ENCODE results near the gene OST4. TPM values are rescaled to one million over a fixed set of nuclear protein-coding genes. Genes with fewer than 3 reads are reported as not detected.
A peak's percentile ranks its signal among the peaks of the same experiment; 100 is the strongest.

OST4 gene
- total RNA-seq, 1 donor from 2014 or later, result 322 TPM

DNA sequence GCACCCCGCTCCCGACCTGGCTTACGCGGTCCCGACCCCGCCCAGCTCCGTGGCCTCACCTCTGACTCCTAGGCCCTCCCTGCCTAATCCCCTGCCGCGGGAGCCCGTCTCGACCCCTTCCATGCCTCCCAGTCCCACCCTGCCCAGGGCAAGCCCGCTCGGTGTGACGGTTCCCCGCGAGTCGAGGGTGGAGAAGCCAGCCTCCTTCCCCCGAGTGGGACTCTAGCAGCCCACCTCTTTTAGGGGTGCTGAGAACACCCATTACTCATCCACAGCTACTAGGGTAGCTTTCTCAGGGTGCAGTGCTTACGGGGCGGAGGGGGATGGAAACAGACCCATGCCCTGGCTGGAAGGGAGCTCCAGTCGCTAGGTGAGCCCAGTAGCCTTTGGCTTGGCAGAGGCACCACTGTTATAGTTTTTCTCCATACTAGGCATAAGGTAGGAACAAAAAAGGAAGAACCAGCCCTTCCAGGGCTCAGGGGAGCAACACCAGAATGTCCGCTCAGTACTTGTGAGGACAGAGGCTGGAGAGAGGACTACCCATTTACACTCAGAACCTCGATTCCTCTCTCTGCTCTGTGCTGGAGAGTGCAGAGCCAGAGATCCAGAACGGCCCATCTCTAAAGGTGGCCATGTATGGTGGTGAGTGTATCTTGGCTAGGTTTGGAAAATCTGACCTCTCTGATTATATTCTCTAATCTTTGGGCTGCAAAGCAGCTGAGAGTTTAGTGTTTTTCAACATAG lies 19.4 kb downstream of the OST4 start:
- peaks cover 36% of the 10 kb centered on the region for H3K4me1 Mint-ChIP-seq (ENCODE audit: low read depth)
- no peaks in the 10 kb centered on the region for H3K9me3 Mint-ChIP-seq
- DNase-seq (ENCODE audit: low spot score), result no peak
- peak overlapping the region; percentile 91 for H3K4me3 Mint-ChIP-seq
- peaks cover 30% of the 10 kb centered on the region for H3K36me3 Mint-ChIP-seq (ENCODE audit: low read depth)
- peak overlapping the region; percentile 79 for H3K27ac Mint-ChIP-seq
- peaks cover 7% of the 10 kb centered on the region for H3K27me3 Mint-ChIP-seq (ENCODE audit: insufficient read depth)
- intact Hi-C loops (cut with micrococcal nuclease), result loop anchor here (1.0 to 5.0 kb wide), 10 partner anchors 19 to 707 kb away; partner anchors contain the start of genes CAD, EIF2B4, GTF3C2 and KHK

- H3K27ac Mint-ChIP-seq, result peak within 1 kb of the TSS; percentile 99
- DNase-seq (ENCODE audit: low spot score), result peak; percentile 95
- intact Hi-C loops (cut with micrococcal nuclease), result loop anchor here (1.0 to 5.0 kb wide), 14 partner anchors 19 to 706 kb away; partner anchors contain the start of genes CAD, EIF2B4, GTF3C2 and KHK
- H3K4me1 Mint-ChIP-seq (ENCODE audit: low read depth), result peaks cover 36% of the 10 kb centered on the region
- H3K27me3 Mint-ChIP-seq (ENCODE audit: insufficient read depth), result peaks cover 7% of the 10 kb centered on the region
- peak within 1 kb of the TSS; percentile 96 for H3K4me3 Mint-ChIP-seq
- H3K9me3 Mint-ChIP-seq, result no peaks in the 10 kb centered on the region
- H3K36me3 Mint-ChIP-seq (ENCODE audit: low read depth), result peaks cover 25% of the 10 kb centered on the region
These were observed 20.2 kb downstream of the OST4 start, which contains the start of gene AGBL5 for GRCh38 chr2:27050996-27051901. AGBL5 (plus strand) TSS chr2:27051668; CDS start chr2:27052959, 1,291 bp downstream.

DNA sequence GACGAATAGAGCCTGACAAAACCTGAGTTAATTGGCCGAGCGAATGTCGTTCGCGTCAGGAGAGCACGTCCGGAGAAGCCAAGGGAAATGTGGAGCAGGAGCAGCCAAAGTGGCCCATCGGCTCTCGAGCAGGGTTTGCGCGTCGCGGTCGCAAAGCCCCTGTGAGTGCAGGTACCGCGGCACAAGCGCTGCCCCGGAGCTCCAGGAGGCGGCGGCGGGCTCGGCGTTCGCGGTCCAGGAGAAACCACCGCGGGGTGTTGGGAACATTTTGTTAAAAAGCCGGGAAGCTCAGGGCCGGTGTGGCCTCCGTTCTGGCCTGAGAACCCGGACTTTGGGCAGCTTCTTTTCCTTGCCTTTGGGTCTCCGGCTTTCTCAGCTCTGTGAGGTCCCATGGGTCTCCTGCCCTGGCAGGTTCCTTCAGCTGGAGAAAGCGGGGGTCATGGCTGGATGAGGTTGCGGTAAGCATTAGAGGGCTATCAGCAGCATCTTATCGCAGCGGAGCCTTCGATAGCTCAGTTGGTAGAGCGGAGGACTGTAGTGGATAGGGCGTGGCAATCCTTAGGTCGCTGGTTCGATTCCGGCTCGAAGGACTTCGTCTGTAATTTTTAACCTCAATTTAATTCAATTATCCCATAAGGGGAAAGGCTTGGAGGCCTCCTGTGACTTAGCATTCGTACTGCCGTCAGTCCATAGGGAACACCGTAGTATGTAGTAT lies 21.0 kb downstream of the OST4 start:
- intact Hi-C loops (cut with micrococcal nuclease), result loop anchor here (1.0 to 5.0 kb wide), 6 partner anchors 18 to 307 kb away; partner anchors contain the start of genes GTF3C2, MAPRE3, PREB and TMEM214
- Mint-ChIP-seq H3K4me3 (peak overlapping the region; percentile 96), H3K4me1 (ENCODE audit: low read depth) (peaks cover 36% of the 10 kb centered on the region), H3K27ac (peak overlapping the region; percentile 99), H3K36me3 (ENCODE audit: low read depth) (peaks cover 22% of the 10 kb centered on the region), H3K9me3 (no peaks in the 10 kb centered on the region), H3K27me3 (ENCODE audit: insufficient read depth) (peaks cover 7% of the 10 kb centered on the region)
- peak; percentile 88 for DNase-seq (ENCODE audit: low spot score)

GRCh38 chr2:27049422-27050280 lies 21.8 kb downstream of the OST4 start:
- peak; percentile 52 for DNase-seq (ENCODE audit: low spot score)
- intact Hi-C loops (cut with micrococcal nuclease), result loop anchor here (1.0 to 5.0 kb wide), 6 partner anchors 17 to 308 kb away; partner anchors contain the start of genes GTF3C2, MAPRE3, PREB and TMEM214
- peaks cover 7% of the 10 kb centered on the region for H3K27me3 Mint-ChIP-seq (ENCODE audit: insufficient read depth)
- peak overlapping the region; percentile 99 for H3K27ac Mint-ChIP-seq
- H3K36me3 Mint-ChIP-seq (ENCODE audit: low read depth), result peaks cover 22% of the 10 kb centered on the region
- H3K4me1 Mint-ChIP-seq (ENCODE audit: low read depth), result peaks cover 36% of the 10 kb centered on the region
- peak overlapping the region; percentile 96 for H3K4me3 Mint-ChIP-seq
- H3K9me3 Mint-ChIP-seq, result no peaks in the 10 kb centered on the region

DNA sequence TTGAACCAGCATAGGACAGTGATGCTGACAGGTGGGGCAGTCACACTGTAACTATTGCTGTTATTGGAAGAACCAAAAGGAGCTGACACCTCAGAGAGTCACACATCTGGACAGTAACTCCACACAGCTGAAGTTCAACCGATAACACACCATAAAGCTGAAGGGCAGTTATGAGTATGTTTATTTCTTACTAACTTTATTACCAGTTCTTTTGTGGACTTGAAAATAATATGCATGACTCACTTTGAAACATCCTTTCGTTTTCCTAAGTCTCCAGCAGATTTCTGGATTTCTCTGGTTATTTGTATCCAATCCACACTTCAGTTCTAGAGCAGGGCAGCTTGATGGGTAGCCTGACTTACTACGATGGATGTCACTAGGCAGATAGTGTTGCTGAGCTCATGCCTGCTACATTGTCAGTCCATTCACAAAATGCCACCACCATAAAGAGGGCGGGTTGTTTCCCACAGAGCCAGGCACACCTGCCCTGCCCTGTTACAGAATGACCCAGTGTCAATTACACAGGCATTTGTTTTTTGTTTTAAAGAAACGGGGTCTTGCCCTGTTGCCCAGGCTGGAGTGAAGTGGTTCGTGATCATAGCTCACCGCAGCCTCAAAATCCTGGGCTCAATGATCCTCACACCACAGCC lies 28.3 kb downstream of the OST4 start:
- intact Hi-C loops (cut with micrococcal nuclease), result no loop called here
- H3K4me3 Mint-ChIP-seq, result no peak overlapping the region
- H3K4me1 Mint-ChIP-seq (ENCODE audit: low read depth), result peaks cover 17% of the 10 kb centered on the region
- DNase-seq (ENCODE audit: low spot score), result no peak
- peaks cover 40% of the 10 kb centered on the region for H3K36me3 Mint-ChIP-seq (ENCODE audit: low read depth)
- H3K27me3 Mint-ChIP-seq (ENCODE audit: insufficient read depth), result no peaks in the 10 kb centered on the region
- no peak overlapping the region for H3K27ac Mint-ChIP-seq
- H3K9me3 Mint-ChIP-seq, result no peaks in the 10 kb centered on the region

- no peak overlapping the region for H3K4me3 Mint-ChIP-seq
These were observed 29.2 kb downstream of the OST4 start for GRCh38 chr2:27042159-27042661.

DNA sequence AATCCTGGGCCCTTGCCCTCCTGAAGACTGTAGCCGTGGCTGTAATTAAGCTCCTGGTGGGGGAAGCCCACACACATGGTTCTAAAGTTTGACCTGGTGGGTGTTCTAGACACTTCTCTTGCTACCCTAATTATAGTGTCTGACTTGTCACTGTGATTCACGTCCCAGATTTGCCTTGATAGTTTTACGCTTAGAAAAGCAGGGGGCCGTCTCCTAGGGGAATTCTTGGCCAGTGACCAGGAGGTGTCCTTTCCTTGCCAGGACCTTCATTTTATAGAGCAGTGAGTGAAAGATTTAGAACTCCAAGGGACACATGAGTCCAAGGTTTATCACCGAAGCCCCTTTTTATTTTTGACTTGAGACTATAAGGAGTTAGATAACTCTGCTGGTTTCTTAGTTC lies 29.7 kb downstream of the OST4 start:
- intact Hi-C loops (cut with micrococcal nuclease), result no loop called here
- Mint-ChIP-seq H3K36me3 (ENCODE audit: low read depth) (peaks cover 46% of the 10 kb centered on the region), H3K4me3 (no peak overlapping the region), H3K9me3 (no peaks in the 10 kb centered on the region), H3K27ac (no peak overlapping the region), H3K4me1 (ENCODE audit: low read depth) (peaks cover 12% of the 10 kb centered on the region), H3K27me3 (ENCODE audit: insufficient read depth) (no peaks in the 10 kb centered on the region)
- no peak for DNase-seq (ENCODE audit: low spot score)

More at GRCh38 chr2:27042159-27042661, 29.2 kb downstream of the OST4 start:
- no peak for DNase-seq (ENCODE audit: low spot score)
- Mint-ChIP-seq H3K4me1 (ENCODE audit: low read depth) (peaks cover 12% of the 10 kb centered on the region), H3K9me3 (no peaks in the 10 kb centered on the region), H3K27ac (no peak overlapping the region), H3K36me3 (ENCODE audit: low read depth) (peaks cover 43% of the 10 kb centered on the region), H3K27me3 (ENCODE audit: insufficient read depth) (no peaks in the 10 kb centered on the region)
- intact Hi-C loops (cut with micrococcal nuclease), result no loop called here

GRCh38 chr2:27040282-27040681 lies 31.2 kb downstream of the OST4 start:
- Mint-ChIP-seq H3K27ac (no peak overlapping the region), H3K27me3 (ENCODE audit: insufficient read depth) (no peaks in the 10 kb centered on the region), H3K36me3 (ENCODE audit: low read depth) (peaks cover 55% of the 10 kb centered on the region), H3K9me3 (no peaks in the 10 kb centered on the region), H3K4me3 (no peak overlapping the region), H3K4me1 (ENCODE audit: low read depth) (peaks cover 12% of the 10 kb centered on the region)
- no peak for DNase-seq (ENCODE audit: low spot score)
- intact Hi-C loops (cut with micrococcal nuclease), result no loop called here

GRCh38 chr2:27039871-27040270 lies 31.6 kb downstream of the OST4 start:
- Mint-ChIP-seq H3K27me3 (ENCODE audit: insufficient read depth) (no peaks in the 10 kb centered on the region), H3K27ac (no peak overlapping the region), H3K9me3 (no peaks in the 10 kb centered on the region), H3K4me3 (no peak overlapping the region), H3K4me1 (ENCODE audit: low read depth) (peaks cover 16% of the 10 kb centered on the region), H3K36me3 (ENCODE audit: low read depth) (peaks cover 55% of the 10 kb centered on the region)
- intact Hi-C loops (cut with micrococcal nuclease), result no loop called here
- no peak for DNase-seq (ENCODE audit: low spot score)

DNA sequence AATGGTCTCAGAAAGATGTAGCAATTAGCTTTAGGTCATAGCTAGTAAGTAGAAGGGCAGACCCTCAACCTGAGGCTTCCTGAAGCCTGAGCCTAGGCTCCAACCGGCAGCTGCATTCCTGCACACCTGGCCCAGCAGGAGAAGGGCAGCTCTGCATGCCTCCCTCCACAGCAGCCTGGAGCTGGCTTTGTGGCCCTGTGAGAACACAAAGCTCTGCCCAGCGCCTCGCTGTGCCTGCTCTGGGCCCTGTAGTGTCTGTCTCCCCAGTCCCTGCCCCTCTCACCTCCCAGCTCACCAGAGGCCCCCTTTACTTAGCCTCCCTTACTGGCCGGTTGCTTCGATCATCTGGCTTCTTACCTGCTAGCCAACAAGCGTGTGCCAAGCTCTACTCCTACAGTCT lies 32.0 kb downstream of the OST4 start:
- Mint-ChIP-seq H3K9me3 (no peaks in the 10 kb centered on the region), H3K36me3 (ENCODE audit: low read depth) (peaks cover 52% of the 10 kb centered on the region)

DNA sequence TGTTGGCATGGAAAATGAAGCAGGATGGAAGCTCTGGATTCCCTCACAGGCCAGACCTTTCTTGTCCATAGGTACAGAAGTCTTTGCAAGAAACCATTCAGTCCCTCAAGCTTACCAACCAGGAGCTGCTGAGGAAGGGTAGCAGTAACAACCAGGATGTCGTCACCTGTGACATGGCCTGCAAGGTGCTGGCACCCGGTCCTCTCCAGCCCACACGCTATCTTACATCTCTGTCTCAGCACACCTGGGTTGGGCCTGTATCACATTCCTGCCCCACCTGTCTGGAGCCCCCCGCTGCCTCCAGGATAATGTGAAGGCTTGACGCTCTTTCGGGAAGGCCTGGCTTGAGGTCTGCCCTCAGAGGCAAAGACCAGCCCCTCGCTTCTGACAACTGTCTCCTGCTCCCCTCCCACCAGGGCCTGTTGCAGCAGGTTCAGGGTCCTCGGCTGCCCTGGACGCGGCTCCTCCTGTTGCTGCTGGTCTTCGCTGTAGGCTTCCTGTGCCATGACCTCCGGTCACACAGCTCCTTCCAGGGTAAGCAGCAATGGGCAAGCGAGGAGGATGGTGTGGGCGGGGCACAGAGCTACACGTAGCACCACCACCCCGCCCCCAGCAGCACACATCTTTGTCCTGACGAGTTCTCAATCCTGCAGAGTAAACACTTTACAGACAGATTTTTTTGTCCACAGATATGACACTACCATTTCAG lies 32.7 kb downstream of the OST4 start:
- no peak for DNase-seq (ENCODE audit: low spot score)
- H3K27ac Mint-ChIP-seq, result no peak overlapping the region
- no peaks in the 10 kb centered on the region for H3K27me3 Mint-ChIP-seq (ENCODE audit: insufficient read depth)
- no peak overlapping the region for H3K4me3 Mint-ChIP-seq
- no peaks in the 10 kb centered on the region for H3K9me3 Mint-ChIP-seq
- H3K4me1 Mint-ChIP-seq (ENCODE audit: low read depth), result peaks cover 24% of the 10 kb centered on the region
- intact Hi-C loops (cut with micrococcal nuclease), result no loop called here
- H3K36me3 Mint-ChIP-seq (ENCODE audit: low read depth), result peaks cover 57% of the 10 kb centered on the region

More for the DNA sequence above, 32.0 kb downstream of the OST4 start:
- H3K4me1 Mint-ChIP-seq (ENCODE audit: low read depth), result peaks cover 18% of the 10 kb centered on the region
- intact Hi-C loops (cut with micrococcal nuclease), result no loop called here
- no peak overlapping the region for H3K4me3 Mint-ChIP-seq
- H3K27me3 Mint-ChIP-seq (ENCODE audit: insufficient read depth), result no peaks in the 10 kb centered on the region
- DNase-seq (ENCODE audit: low spot score), result no peak
- no peak overlapping the region for H3K27ac Mint-ChIP-seq
